ENCODE measurements around the gene KCNIP4.

Gene KCNIP4

DNA sequence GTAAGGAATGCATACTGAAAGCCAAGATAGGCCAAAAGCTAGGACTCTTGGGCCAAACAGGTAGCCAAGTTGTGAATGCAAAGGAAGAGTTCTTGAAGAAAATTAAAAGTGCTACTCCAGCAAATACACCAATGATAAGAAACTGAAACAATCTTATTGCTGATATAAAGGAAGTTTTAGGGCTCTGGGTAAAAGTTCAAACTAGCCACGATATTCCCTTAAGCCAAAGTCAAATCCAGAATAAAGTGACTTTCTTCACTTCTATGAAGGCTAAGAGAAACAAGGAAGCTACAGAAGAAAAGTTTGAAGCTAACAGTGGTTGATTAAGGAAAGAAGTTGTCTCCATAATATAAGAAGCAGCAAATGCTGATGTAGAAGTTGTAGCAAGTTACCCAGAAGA, 850.7 kb downstream of the KCNIP4 start:
- H3K9ac ChIP-seq (ENCODE audit: low read length in 2 of 2), result no peak overlapping the region
- H3K4me3 ChIP-seq (ENCODE audit: low read length in 2 of 2), result no peak overlapping the region
- no peaks in the 10 kb centered on the region for H3K9me3 ChIP-seq (ENCODE audit: control insufficient read depth in 2 of 2, low read length in 2 of 2)
- no peaks in the 10 kb centered on the region for H3K4me1 ChIP-seq (ENCODE audit: control insufficient read depth, insufficient read depth, low read length)
- H3K27me3 ChIP-seq (ENCODE audit: control insufficient read depth in 1 of 2, insufficient read depth in 2 of 2, low read length in 2 of 2), result no peaks in the 10 kb centered on the region
- no peaks in the 10 kb centered on the region for H3K36me3 ChIP-seq (ENCODE audit: control insufficient read depth in 2 of 2, insufficient read depth in 2 of 2, low read length in 2 of 2)
- H3K27ac ChIP-seq (ENCODE audit: low read length), result no peak overlapping the region

GRCh38 chr4:21097026-21097425, 851.5 kb downstream of the KCNIP4 start:
- H3K27ac ChIP-seq (ENCODE audit: low read length), result no peak overlapping the region
- no peaks in the 10 kb centered on the region for H3K9me3 ChIP-seq (ENCODE audit: control insufficient read depth in 2 of 2, low read length in 2 of 2)
- no peaks in the 10 kb centered on the region for H3K4me1 ChIP-seq (ENCODE audit: control insufficient read depth, insufficient read depth, low read length)
- H3K27me3 ChIP-seq (ENCODE audit: control insufficient read depth in 1 of 2, insufficient read depth in 2 of 2, low read length in 2 of 2), result no peaks in the 10 kb centered on the region
- no peaks in the 10 kb centered on the region for H3K36me3 ChIP-seq (ENCODE audit: control insufficient read depth in 2 of 2, insufficient read depth in 2 of 2, low read length in 2 of 2)
- no peak overlapping the region for H3K9ac ChIP-seq (ENCODE audit: low read length in 2 of 2)
- no peak overlapping the region for H3K4me3 ChIP-seq (ENCODE audit: low read length in 2 of 2)

DNA sequence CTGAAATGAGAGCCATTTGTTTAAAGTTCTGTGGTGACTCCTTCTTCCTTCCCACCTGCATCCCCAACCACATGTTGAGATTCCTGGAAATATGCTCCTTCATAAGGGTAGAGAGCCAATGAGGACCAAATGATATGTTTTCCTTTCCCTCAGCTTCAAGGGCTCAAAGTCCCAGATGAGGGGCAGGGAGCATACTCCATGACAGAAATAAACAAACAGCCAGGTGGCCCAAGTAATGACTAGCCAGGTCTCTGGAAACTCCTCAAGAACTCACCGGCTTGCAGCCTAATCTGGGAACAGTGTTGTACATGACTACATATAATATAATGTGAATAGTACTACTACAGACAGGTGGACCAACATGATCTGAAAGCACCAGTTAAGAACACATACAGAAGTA, 856.0 kb downstream of the KCNIP4 start:
- H3K9ac ChIP-seq (ENCODE audit: low read length in 2 of 2), result no peak overlapping the region

GRCh38 chr4:21090094-21090666, 858.4 kb downstream of the KCNIP4 start:
- no peaks in the 10 kb centered on the region for H3K36me3 ChIP-seq (ENCODE audit: control insufficient read depth in 2 of 2, insufficient read depth in 2 of 2, low read length in 2 of 2)
- no peak overlapping the region for H3K4me3 ChIP-seq (ENCODE audit: low read length in 2 of 2)
- no peak overlapping the region for H3K27ac ChIP-seq (ENCODE audit: low read length)
- no peaks in the 10 kb centered on the region for H3K4me1 ChIP-seq (ENCODE audit: control insufficient read depth, insufficient read depth, low read length)
- H3K27me3 ChIP-seq (ENCODE audit: control insufficient read depth in 1 of 2, insufficient read depth in 2 of 2, low read length in 2 of 2), result no peaks in the 10 kb centered on the region
- H3K9me3 ChIP-seq (ENCODE audit: control insufficient read depth in 2 of 2, low read length in 2 of 2), result no peaks in the 10 kb centered on the region
- H3K9ac ChIP-seq (ENCODE audit: low read length in 2 of 2), result no peak overlapping the region

More for the DNA sequence above, 856.0 kb downstream of the KCNIP4 start:
- Histone ChIP-seq H3K36me3 (ENCODE audit: control insufficient read depth in 2 of 2, insufficient read depth in 2 of 2, low read length in 2 of 2) (no peaks in the 10 kb centered on the region), H3K4me3 (ENCODE audit: low read length in 2 of 2) (no peak overlapping the region), H3K9me3 (ENCODE audit: control insufficient read depth in 2 of 2, low read length in 2 of 2) (no peaks in the 10 kb centered on the region), H3K27ac (ENCODE audit: low read length) (no peak overlapping the region), H3K4me1 (ENCODE audit: control insufficient read depth, insufficient read depth, low read length) (no peaks in the 10 kb centered on the region), H3K27me3 (ENCODE audit: control insufficient read depth in 1 of 2, insufficient read depth in 2 of 2, low read length in 2 of 2) (no peaks in the 10 kb centered on the region)

- no peaks in the 10 kb centered on the region for H3K9me3 ChIP-seq (ENCODE audit: control insufficient read depth in 2 of 2, low read length in 2 of 2)
- H3K36me3 ChIP-seq (ENCODE audit: control insufficient read depth in 2 of 2, insufficient read depth in 2 of 2, low read length in 2 of 2), result no peaks in the 10 kb centered on the region
- H3K27ac ChIP-seq (ENCODE audit: low read length), result no peak overlapping the region
- no peak overlapping the region for H3K4me3 ChIP-seq (ENCODE audit: low read length in 2 of 2)
- no peak overlapping the region for H3K9ac ChIP-seq (ENCODE audit: low read length in 2 of 2)
- no peaks in the 10 kb centered on the region for H3K27me3 ChIP-seq (ENCODE audit: control insufficient read depth in 1 of 2, insufficient read depth in 2 of 2, low read length in 2 of 2)
- H3K4me1 ChIP-seq (ENCODE audit: control insufficient read depth, insufficient read depth, low read length), result no peaks in the 10 kb centered on the region
These were observed 865.2 kb downstream of the KCNIP4 start for GRCh38 chr4:21083413-21083812.

DNA sequence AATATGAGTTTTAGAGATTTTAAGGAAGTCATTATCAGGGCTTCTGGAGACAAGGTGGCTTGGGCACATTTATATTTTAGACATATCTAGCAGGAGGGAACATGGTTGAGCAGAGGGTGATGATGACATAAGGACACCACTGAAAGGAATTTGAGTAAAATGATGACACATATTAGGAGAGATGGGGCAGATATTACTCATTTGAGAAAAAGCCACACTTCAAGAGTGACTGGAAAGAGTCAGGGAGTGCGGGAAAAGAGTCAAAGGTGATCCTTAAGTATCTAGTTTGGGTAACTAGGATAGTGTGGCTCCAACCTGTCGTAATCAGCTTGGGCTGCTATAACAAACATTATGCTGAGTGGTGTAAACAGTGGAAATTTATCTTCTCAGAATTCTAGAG, 870.6 kb downstream of the KCNIP4 start:
- H3K4me3 ChIP-seq (ENCODE audit: low read length in 2 of 2), result no peak overlapping the region
- H3K27me3 ChIP-seq (ENCODE audit: control insufficient read depth in 1 of 2, insufficient read depth in 2 of 2, low read length in 2 of 2), result no peaks in the 10 kb centered on the region
- no peak overlapping the region for H3K27ac ChIP-seq (ENCODE audit: low read length)
- H3K9ac ChIP-seq (ENCODE audit: low read length in 2 of 2), result no peak overlapping the region
- H3K4me1 ChIP-seq (ENCODE audit: control insufficient read depth, insufficient read depth, low read length), result no peaks in the 10 kb centered on the region
- no peaks in the 10 kb centered on the region for H3K36me3 ChIP-seq (ENCODE audit: control insufficient read depth in 2 of 2, insufficient read depth in 2 of 2, low read length in 2 of 2)
- H3K9me3 ChIP-seq (ENCODE audit: control insufficient read depth in 2 of 2, low read length in 2 of 2), result no peaks in the 10 kb centered on the region

DNA sequence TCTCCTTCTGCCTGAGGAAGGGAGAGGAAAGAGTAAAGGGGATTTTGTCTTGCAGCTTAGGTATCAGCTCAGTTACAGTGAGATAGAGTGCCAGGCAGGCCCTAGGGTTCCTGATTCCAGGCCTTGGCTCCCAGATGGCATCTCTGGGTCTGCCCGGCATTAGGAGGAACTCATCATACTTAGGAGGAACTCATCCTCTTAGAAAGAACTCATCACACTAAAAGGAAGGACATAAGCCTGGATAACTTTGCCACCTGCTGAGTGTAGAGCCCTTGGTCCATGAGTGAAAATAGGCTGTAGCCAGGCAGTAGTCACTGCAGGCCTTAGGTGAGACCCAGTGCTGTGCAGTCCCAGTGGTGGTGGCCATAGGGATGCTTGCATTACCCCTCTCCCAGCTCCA, 881.2 kb downstream of the KCNIP4 start:
- H3K9ac ChIP-seq (ENCODE audit: low read length in 2 of 2), result no peak overlapping the region
- H3K4me1 ChIP-seq (ENCODE audit: control insufficient read depth, insufficient read depth, low read length), result no peaks in the 10 kb centered on the region
- H3K36me3 ChIP-seq (ENCODE audit: control insufficient read depth in 2 of 2, insufficient read depth in 2 of 2, low read length in 2 of 2), result no peaks in the 10 kb centered on the region
- H3K27ac ChIP-seq (ENCODE audit: low read length), result no peak overlapping the region
- H3K4me3 ChIP-seq (ENCODE audit: low read length in 2 of 2), result no peak overlapping the region
- H3K9me3 ChIP-seq (ENCODE audit: control insufficient read depth in 2 of 2, low read length in 2 of 2), result peaks cover 0 to 3% of the 10 kb centered on the region in 2 donors
- H3K27me3 ChIP-seq (ENCODE audit: control insufficient read depth in 1 of 2, insufficient read depth in 2 of 2, low read length in 2 of 2), result no peaks in the 10 kb centered on the region

DNA sequence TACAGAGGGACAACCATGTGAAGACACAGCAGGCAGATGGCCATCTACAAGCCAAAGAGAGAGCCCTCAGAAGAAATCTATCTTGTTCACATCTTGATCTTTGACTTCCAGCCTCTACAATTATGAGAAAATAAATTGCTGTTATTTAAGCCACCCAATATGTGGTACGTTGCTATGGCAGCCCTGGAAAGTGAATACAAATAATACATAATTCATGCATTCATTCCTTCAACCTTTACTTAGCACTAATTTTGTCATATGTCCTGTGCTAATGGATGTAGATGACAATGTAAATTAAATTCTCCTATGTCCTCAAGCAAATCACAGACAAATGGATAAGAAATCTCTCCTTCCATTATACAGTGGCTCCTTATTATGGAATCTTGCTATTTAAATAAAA, 886.7 kb downstream of the KCNIP4 start:
- H3K36me3 ChIP-seq (ENCODE audit: control insufficient read depth in 2 of 2, insufficient read depth in 2 of 2, low read length in 2 of 2), result no peaks in the 10 kb centered on the region
- no peak overlapping the region for H3K9ac ChIP-seq (ENCODE audit: low read length in 2 of 2)
- no peak overlapping the region for H3K27ac ChIP-seq (ENCODE audit: low read length)
- no peaks in the 10 kb centered on the region for H3K27me3 ChIP-seq (ENCODE audit: control insufficient read depth in 1 of 2, insufficient read depth in 2 of 2, low read length in 2 of 2)
- no peaks in the 10 kb centered on the region for H3K4me1 ChIP-seq (ENCODE audit: control insufficient read depth, insufficient read depth, low read length)
- peaks cover 0 to 3% of the 10 kb centered on the region in 2 donors for H3K9me3 ChIP-seq (ENCODE audit: control insufficient read depth in 2 of 2, low read length in 2 of 2)
- no peak overlapping the region for H3K4me3 ChIP-seq (ENCODE audit: low read length in 2 of 2)

DNA sequence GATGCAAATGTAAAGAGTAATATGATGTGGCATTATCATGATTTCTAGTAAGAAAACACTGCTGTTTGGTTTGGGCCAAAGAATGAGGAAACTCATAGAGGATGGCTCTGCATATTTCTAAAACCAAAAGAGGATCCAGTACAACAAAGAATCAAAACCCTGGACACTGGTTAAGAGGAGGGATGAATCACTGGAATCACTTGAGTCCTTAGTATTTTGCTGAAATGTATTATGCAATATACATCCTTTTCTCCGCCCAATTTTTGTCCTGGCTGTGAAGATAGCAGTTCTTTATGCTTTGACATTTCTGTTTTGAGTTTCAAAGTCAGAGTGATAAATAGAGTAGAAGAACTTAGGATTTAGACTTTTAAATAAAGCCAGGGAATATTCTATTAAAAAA, 902.4 kb downstream of the KCNIP4 start:
- Histone ChIP-seq H3K4me3 (ENCODE audit: low read length in 2 of 2) (no peak overlapping the region), H3K9me3 (ENCODE audit: control insufficient read depth in 2 of 2, low read length in 2 of 2) (no peaks in the 10 kb centered on the region), H3K36me3 (ENCODE audit: control insufficient read depth in 2 of 2, insufficient read depth in 2 of 2, low read length in 2 of 2) (no peaks in the 10 kb centered on the region), H3K4me1 (ENCODE audit: control insufficient read depth, insufficient read depth, low read length) (no peaks in the 10 kb centered on the region), H3K27me3 (ENCODE audit: control insufficient read depth in 1 of 2, insufficient read depth in 2 of 2, low read length in 2 of 2) (no peaks in the 10 kb centered on the region), H3K9ac (ENCODE audit: low read length in 2 of 2) (no peak overlapping the region), H3K27ac (ENCODE audit: low read length) (no peak overlapping the region)

GRCh38 chr4:21045119-21045518, 903.5 kb downstream of the KCNIP4 start:
- no peaks in the 10 kb centered on the region for H3K27me3 ChIP-seq (ENCODE audit: control insufficient read depth in 1 of 2, insufficient read depth in 2 of 2, low read length in 2 of 2)
- no peak overlapping the region for H3K27ac ChIP-seq (ENCODE audit: low read length)
- no peaks in the 10 kb centered on the region for H3K4me1 ChIP-seq (ENCODE audit: control insufficient read depth, insufficient read depth, low read length)
- no peaks in the 10 kb centered on the region for H3K36me3 ChIP-seq (ENCODE audit: control insufficient read depth in 2 of 2, insufficient read depth in 2 of 2, low read length in 2 of 2)
- H3K9me3 ChIP-seq (ENCODE audit: control insufficient read depth in 2 of 2, low read length in 2 of 2), result no peaks in the 10 kb centered on the region
- H3K4me3 ChIP-seq (ENCODE audit: low read length in 2 of 2), result no peak overlapping the region
- no peak overlapping the region for H3K9ac ChIP-seq (ENCODE audit: low read length in 2 of 2)

DNA sequence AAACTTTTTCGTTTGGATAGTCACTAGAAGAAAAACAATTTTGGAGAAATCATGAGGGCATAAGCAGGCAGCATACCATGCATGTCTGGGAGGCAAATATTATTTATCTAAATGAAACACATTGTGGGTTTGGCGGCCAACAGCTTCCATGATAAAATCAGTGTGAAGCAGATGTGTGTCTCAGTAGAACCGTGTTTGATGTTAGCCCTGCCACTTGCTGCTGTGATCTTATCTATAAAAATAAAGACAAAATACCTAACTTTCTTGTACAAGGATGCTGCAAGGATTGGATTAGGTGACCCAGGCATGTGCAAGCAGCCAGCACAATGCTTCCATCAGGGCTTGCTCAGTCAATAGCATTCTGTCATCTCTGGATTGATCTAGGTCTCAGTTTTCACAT, 906.9 kb downstream of the KCNIP4 start:
- Histone ChIP-seq H3K9ac (ENCODE audit: low read length in 2 of 2) (no peak overlapping the region), H3K4me1 (ENCODE audit: control insufficient read depth, insufficient read depth, low read length) (no peaks in the 10 kb centered on the region), H3K4me3 (ENCODE audit: low read length in 2 of 2) (no peak overlapping the region), H3K27ac (ENCODE audit: low read length) (no peak overlapping the region), H3K36me3 (ENCODE audit: control insufficient read depth in 2 of 2, insufficient read depth in 2 of 2, low read length in 2 of 2) (no peaks in the 10 kb centered on the region), H3K9me3 (ENCODE audit: control insufficient read depth in 2 of 2, low read length in 2 of 2) (no peaks in the 10 kb centered on the region), H3K27me3 (ENCODE audit: control insufficient read depth in 1 of 2, insufficient read depth in 2 of 2, low read length in 2 of 2) (no peaks in the 10 kb centered on the region)
